ENCODE data around the gene ASPG.

GRCh38 chr14:104105071-104105821 is 19.7 kb downstream of the ASPG start:
- TF ChIP-seq CTCF (conservative IDR thresholded peaks at IDR 0.05 in 1 of 2, IDR thresholded peaks at IDR 0.05 in 1 of 2; ENCODE audit: low read depth in 1 of 2, low read length in 2 of 2) (no peak), EZH2 (IDR thresholded peaks at IDR 0.05; ENCODE audit: low read length, missing control alignments) (no peak)
